ENCODE measurements around the gene CELSR1.

Gene CELSR1

GRCh38 chr22:46436595-46437175 is 100.7 kb downstream of the CELSR1 start:
- DNase-seq (ENCODE audit: low read depth): no peak
- in situ Hi-C loops (cut with HindIII; ENCODE audit: low sequenced_read_pairs): loop anchor here (10.0 kb wide), 1 partner anchor 292 kb away; no protein-coding TSS in a partner anchor
- no peak overlapping the region for H3K4me3 ChIP-seq (ENCODE audit: low read depth, low read length)
- no peak for TF ChIP-seq CTCF (IDR thresholded peaks at IDR 0.05; ENCODE audit: low read depth, low read length, missing control alignments)

- no peak overlapping the region for H3K4me3 ChIP-seq (ENCODE audit: low read depth, low read length)
- in situ Hi-C loops (cut with HindIII; ENCODE audit: low sequenced_read_pairs): loop anchor here (10.0 kb wide), 1 partner anchor 289 kb away; no protein-coding TSS in a partner anchor
- TF ChIP-seq CTCF (IDR thresholded peaks at IDR 0.05; ENCODE audit: low read depth, low read length, missing control alignments): no peak
- no peak for DNase-seq (ENCODE audit: low read depth)
These were observed 104.1 kb downstream of the CELSR1 start for GRCh38 chr22:46433318-46433717.

- in situ Hi-C loops (cut with HindIII; ENCODE audit: low sequenced_read_pairs): loop anchor here (10.0 kb wide), 1 partner anchor 288 kb away; no protein-coding TSS in a partner anchor
- no peak for DNase-seq (ENCODE audit: low read depth)
- no peak for TF ChIP-seq CTCF (IDR thresholded peaks at IDR 0.05; ENCODE audit: low read depth, low read length, missing control alignments)
- no peak overlapping the region for H3K4me3 ChIP-seq (ENCODE audit: low read depth, low read length)
These were observed 105.0 kb downstream of the CELSR1 start for GRCh38 chr22:46432164-46433068.

- DNase-seq (ENCODE audit: low read depth): no peak
- no peak for TF ChIP-seq CTCF (IDR thresholded peaks at IDR 0.05; ENCODE audit: low read depth, low read length, missing control alignments)
- in situ Hi-C loops (cut with HindIII; ENCODE audit: low sequenced_read_pairs): loop anchor here (10.0 kb wide), 1 partner anchor 286 kb away; no protein-coding TSS in a partner anchor
- no peak overlapping the region for H3K4me3 ChIP-seq (ENCODE audit: low read depth, low read length)
These were observed 106.2 kb downstream of the CELSR1 start for GRCh38 chr22:46430961-46431838.

GRCh38 chr22:46429325-46429853 is 108.0 kb downstream of the CELSR1 start:
- H3K4me3 ChIP-seq (ENCODE audit: low read depth, low read length): no peak overlapping the region
- in situ Hi-C loops (cut with HindIII; ENCODE audit: low sequenced_read_pairs): no loop called here
- no peak for TF ChIP-seq CTCF (IDR thresholded peaks at IDR 0.05; ENCODE audit: low read depth, low read length, missing control alignments)
- DNase-seq (ENCODE audit: low read depth): no peak
